ENCODE data around the gene GID8.

The GID8 gene

DNA sequence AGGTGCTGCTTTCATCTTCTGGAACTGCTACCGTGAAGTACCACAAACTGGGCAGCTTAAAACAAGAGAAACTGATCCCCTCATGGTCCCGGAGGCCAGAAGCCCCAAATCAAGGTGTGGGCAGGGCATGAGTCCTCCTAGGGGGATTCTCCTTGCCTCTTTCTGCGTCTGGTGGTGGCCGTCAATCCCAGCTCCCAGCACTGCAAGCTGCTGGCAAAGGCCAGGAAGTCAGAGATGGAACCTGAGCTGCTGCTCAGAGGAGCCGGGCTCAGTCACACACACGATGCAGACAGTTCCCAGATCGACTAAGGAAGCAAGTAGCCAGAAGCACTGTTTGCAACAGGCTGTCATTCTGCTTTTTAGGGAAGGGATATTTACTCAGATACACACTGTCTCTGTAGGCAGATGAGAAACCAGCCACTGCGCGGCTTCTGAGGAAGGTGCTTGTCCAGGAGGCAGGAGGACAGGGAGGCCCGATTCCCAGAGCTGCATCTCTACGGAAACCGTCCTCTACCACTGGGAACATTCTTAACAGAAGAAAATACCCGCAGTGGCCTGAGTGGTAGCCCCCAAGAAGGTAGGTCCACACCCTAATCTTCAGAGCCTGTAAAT lies 53.4 kb downstream of the GID8 start:
- no peak for DNase-seq

DNA sequence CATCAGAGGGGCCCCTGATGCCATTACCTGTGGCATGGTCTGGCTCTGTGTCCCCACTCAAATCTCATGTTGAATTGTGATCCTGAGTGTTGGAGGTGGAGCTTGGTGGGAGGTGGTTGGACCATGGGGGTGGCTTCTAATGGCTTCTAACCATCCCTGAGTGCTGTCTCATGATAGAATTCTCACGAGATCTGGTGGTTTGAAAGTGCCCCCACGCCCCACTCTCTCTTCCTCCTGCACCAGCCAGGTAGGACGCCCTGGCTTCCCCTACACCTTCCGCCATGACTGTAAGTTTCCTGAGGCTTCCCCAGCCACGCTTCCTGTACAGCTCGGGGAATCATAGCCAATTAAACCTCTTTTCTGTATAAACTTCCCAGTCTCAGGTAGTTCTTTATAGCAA lies 53.9 kb downstream of the GID8 start:
- no peak for DNase-seq

DNA sequence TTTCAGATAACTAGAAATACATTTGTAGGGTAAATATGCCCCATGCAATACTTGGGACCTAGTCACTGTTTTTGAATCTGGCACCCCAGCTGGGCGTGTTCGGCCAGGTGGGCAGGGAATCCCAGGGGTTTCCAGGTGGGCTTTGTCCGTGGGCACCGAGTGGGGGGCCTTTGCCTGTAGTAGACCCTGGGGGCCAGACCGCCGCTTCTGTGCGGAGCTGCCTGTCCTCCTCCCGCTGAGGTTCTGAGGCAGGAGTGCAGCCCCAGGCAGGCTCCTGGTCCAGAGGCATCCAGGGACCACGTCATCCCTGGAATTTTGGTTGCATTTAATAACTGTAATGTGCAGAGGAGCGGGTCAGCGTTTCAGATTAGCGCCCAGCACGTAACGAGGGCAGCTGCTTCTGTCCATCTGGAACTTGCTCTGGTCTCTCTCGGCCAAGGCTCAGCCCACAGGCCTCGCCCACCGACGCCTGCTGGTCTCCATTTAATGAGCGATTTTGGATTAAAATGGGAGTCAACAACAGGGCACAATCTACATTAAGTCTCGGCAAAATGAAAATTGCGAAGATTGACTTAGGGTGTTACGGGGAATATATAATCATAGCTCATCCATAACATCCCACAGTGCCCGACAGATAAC lies 56.0 kb downstream of the GID8 start:
- no peak for DNase-seq

DNA sequence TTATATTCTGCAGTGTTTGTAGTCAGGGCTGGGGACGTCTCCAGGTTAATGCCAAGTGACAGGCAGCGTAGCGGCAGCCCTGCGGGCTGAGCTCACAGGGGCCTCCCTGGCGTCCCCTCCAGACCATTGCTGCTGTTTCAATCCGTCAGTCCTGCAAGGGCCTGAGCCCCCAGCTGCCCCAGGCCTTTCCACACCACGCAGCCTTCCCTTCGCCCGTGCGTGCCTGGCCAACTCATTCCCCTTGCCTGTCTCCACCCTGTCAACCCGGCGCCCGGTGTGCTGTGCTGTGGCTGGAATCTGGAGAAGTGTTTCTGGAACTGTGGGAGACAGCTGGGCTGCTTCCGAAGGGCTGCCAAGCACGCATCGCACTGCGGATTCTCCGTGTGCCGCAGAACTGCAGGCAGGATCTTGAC lies 56.9 kb downstream of the GID8 start:
- no peak for DNase-seq

DNA sequence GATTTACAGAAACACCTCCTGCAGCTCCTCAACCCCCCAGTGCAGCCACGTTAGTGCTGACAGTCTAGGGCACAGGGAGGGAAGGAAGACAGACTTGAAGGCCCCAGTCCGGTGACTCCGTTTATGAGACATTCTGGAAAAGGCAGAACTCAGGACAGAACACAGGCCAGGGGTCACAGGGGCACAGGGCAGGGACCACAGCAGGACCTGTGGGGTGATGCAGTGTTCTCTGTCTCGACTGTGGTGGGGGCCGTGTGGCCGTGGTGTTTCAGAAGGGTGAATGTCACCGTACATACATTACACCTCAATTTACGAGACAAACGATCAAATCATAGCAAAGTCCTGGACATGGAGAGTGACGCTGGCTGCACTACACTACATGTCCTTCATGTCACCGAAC lies 57.5 kb downstream of the GID8 start:
- DNase-seq, result no peak

DNA sequence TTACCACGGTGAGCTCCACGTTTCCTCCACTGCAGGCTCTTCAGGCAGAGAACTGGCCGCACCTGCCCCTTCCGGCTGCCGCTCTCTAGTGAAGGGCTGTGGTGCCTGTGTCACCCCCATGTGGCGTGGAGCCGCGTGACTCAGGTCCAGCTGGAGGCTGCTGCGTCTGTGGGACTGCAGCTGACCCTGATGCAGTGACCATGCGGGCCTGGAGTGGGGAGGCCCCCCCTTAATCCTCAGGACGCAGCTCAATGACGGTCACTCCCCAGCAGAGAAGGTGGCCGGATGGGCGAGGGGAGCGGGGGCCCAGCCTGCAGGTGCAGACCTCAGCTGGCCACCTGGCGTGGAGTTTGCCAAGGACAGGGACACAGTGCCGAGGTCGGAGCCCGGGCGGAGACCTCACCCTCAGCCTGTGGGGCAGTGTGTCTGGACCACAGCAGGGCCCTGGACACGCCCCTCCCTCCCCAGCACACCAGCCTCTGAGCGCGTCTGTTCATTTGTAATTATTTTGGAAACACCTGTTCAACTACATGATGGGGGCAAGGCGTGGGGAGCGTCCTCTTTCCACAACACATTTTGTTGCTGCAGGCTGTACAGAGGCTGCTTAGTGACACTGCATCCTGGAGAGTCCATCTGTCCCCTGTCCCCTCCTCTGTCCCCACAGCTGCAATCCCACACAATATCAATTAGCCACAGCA lies 58.1 kb downstream of the GID8 start:
- DNase-seq, result no peak

DNA sequence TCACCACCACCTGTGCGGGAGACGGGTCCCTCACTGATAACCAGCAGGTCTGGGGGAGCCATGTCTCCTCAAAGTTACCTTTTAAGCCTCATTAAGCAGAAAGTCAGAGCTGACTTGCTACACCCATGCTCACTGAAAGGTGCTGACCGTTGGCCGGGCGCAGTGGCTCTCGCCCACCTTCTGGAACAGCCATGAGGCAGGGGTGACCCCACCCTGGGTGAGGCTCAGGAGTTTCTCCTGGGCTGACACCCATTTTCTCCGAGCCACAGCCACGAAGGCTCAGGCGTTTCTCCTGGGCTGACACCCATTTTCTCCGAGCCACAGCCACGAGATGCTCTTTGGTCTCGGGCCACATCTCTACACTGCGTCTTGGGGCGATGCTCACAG lies 58.6 kb downstream of the GID8 start:
- DNase-seq, result no peak

DNA sequence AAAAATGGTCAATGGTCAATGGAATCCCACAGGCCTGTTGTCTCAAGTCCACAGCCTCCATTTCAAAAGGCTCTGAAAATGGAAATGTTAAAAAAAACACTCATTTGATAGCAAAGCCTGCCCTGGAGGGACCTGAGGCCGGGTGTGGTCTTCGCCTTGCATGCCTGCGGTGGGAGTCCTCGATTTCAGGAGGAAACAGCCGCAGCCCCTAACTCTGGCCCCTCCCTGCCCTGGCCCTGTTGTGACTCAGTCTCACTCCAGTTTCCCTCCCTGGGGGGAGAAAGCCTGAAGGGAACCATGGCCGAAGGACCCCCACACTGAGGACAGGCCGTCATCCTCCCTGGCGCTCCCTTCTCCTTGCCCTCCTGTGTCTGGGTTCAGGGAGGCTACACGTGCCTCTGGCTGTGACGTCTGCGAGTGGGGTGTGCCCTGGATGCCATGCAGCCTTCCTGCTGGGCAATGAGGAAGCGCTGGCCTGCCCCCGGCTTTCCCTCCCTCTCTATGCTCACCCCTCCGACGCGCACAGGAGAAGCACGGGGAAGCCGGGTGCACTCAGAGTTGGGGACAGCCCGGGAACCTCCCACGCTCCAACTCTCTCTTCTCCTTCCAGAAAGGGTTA lies 59.6 kb downstream of the GID8 start:
- no peak for DNase-seq
